Brain microvascular endothelial cell (primary cell): Measurements from ENCODE around the gene OTUD1.

ENCODE experiments used
- DNase-seq: peaks from one replicate; pipeline ENCODE4 v3.0.0-alpha.2; 2020
- H3K27ac ChIP-seq: fragments of 250-450 bp; sonication (Bioruptor Pico); 2 replicates; pipeline ENCODE4 v1.5.1; 2020; ENCODE audit warnings: mild to moderate bottlenecking, moderate library complexity
- H3K27me3 ChIP-seq: fragments of 250-450 bp; sonication (Bioruptor Pico); replicated peaks from 2 replicates; pipeline ENCODE4 v1.5.1; 2020; ENCODE audit warnings: mild to moderate bottlenecking
- H3K36me3 ChIP-seq: fragments of 250-450 bp; sonication (Bioruptor Pico); replicated peaks from 2 replicates; pipeline ENCODE4 v1.5.1; 2020; ENCODE audit warnings: mild to moderate bottlenecking
- H3K4me3 ChIP-seq: 2 replicates; pipeline ENCODE4 v1.5.1; 2011; ENCODE audit warnings: low read depth, mild to moderate bottlenecking, control low read depth, low read length, moderate library complexity
- CTCF ChIP-seq: IDR thresholded peaks from 2 replicates; pipeline ENCODE4 v1.5.1; 2011; ENCODE audit warnings: low read depth, mild to moderate bottlenecking, moderate library complexity, low read length, control low read depth, inconsistent platforms; ENCODE audit errors: missing control alignments
- in situ Hi-C: cut with HindIII; loops from 2 replicates; pipeline ENCODE4 v1.10.0; 2017; ENCODE audit warnings: low sequenced_read_pairs, low pct_ligation_motif_present

The OTUD1 gene

GRCh38 chr10:23406409-23406808, 32.5 kb upstream of the OTUD1 start:
- no peak for DNase-seq
- Histone ChIP-seq H3K27me3 (no peaks in the 10 kb centered on the region), H3K27ac (no peak overlapping the region), H3K36me3 (no peaks in the 10 kb centered on the region), H3K4me3 (no peak overlapping the region)
- TF ChIP-seq CTCF = no peak
- in situ Hi-C loops = no loop called here

DNA sequence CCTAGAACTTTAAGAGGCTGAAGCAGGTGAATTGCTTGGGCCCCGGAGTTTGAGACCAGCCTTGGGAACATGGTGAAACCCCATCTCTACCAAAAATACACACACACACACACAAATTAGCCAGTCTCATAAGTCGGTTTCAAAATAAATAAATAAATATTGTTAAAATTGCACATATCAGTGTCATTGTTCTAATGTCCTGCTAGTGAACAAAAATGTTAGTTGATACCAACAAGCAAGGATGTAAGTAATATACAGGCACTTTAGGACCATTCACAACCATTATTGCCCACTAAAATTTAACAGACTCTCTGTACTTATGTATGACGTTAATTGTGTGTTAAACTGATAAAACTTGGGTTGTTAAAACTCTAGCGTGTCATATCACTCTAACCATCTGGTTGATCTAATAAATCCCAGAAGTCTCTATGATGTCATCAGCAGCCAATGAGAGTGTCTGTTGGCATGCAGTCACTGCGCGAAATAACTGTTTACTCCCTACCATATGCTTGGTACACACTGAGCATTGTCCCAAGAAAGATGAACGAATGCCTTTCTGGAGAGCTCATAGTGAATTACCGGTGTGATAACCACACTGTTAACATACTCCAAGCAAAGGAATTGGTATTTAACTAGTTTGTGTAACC, 30.4 kb upstream of the OTUD1 start:
- Histone ChIP-seq H3K4me3 (no peak overlapping the region), H3K27me3 (no peaks in the 10 kb centered on the region), H3K27ac (no peak overlapping the region), H3K36me3 (no peaks in the 10 kb centered on the region)
- in situ Hi-C loops = no loop called here
- no peak for DNase-seq
- no peak for TF ChIP-seq CTCF

GRCh38 chr10:23412223-23412622, 26.7 kb upstream of the OTUD1 start:
- H3K36me3 ChIP-seq = no peaks in the 10 kb centered on the region
- TF ChIP-seq CTCF = no peak
- no peak overlapping the region for H3K4me3 ChIP-seq
- H3K27ac ChIP-seq = no peak overlapping the region
- H3K27me3 ChIP-seq = no peaks in the 10 kb centered on the region
- peak; percentile 51 for DNase-seq
- in situ Hi-C loops = no loop called here

DNA sequence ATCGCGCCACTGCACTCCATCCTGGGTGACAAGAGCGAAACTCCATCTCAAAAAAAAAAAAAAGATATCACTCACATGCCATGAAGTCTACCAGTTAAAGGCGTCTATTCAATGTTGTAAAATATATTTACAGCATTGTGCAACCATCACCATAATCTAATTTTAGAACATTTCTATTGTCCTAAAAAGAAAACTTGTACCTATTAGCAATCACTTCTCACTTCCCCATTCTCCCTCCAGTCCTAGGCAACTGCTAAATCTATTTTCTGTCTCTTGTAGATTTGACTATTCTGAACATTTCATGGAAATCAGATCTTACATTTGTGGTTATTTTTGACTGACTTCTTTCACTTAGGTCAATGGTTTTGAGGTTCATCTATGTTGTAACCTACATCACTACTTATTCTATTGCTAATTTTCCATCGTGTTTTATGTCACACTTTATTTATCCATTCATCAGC, 25.2 kb upstream of the OTUD1 start:
- Histone ChIP-seq H3K27ac (no peak overlapping the region), H3K36me3 (no peaks in the 10 kb centered on the region), H3K27me3 (no peaks in the 10 kb centered on the region), H3K4me3 (no peak overlapping the region)
- in situ Hi-C loops = no loop called here
- TF ChIP-seq CTCF = no peak
- DNase-seq = no peak

DNA sequence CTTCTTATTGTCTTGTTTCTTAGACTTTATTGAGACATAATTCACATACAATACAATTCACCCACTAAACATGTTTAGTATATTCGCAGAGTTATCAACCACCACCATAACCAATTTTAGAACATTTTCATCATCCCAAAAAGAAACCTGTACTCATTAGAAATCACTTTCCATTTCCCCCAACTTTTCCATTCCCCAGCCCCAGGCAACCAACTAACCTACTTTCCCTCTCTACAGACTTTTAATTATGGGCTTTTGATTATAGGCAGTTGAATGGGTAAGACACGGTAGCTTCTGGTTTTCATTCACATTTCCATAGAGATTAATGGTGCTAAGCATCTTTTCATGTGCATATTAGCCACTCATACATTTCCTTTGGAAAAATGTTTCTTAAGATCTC, 24.2 kb upstream of the OTUD1 start:
- no peaks in the 10 kb centered on the region for H3K27me3 ChIP-seq
- in situ Hi-C loops = no loop called here
- H3K36me3 ChIP-seq = no peaks in the 10 kb centered on the region
- TF ChIP-seq CTCF = no peak
- DNase-seq = no peak
- H3K27ac ChIP-seq = no peak overlapping the region
- no peak overlapping the region for H3K4me3 ChIP-seq

GRCh38 chr10:23417254-23417653, 21.6 kb upstream of the OTUD1 start:
- H3K27ac ChIP-seq = no peak overlapping the region
- TF ChIP-seq CTCF = no peak
- no peak overlapping the region for H3K4me3 ChIP-seq
- no peak for DNase-seq
- in situ Hi-C loops = no loop called here
- no peaks in the 10 kb centered on the region for H3K27me3 ChIP-seq
- no peaks in the 10 kb centered on the region for H3K36me3 ChIP-seq
